ENCODE measurements around the gene CTNNA2.

- TF ChIP-seq CTCF (IDR thresholded peaks at IDR 0.05): no peak
- TF ChIP-seq POLR2A (IDR thresholded peaks at IDR 0.05): no peak
Measured at GRCh38 chr2:79612999-79613398, 100.1 kb downstream of the CTNNA2 start.
